ENCODE data around the gene EBF4. TPM values are rescaled to one million over a fixed set of nuclear protein-coding genes. Genes with fewer than 3 reads are reported as not detected.

EBF4 gene
- total RNA-seq, 1 experiment from 2014 or later: 11.4 TPM

DNA sequence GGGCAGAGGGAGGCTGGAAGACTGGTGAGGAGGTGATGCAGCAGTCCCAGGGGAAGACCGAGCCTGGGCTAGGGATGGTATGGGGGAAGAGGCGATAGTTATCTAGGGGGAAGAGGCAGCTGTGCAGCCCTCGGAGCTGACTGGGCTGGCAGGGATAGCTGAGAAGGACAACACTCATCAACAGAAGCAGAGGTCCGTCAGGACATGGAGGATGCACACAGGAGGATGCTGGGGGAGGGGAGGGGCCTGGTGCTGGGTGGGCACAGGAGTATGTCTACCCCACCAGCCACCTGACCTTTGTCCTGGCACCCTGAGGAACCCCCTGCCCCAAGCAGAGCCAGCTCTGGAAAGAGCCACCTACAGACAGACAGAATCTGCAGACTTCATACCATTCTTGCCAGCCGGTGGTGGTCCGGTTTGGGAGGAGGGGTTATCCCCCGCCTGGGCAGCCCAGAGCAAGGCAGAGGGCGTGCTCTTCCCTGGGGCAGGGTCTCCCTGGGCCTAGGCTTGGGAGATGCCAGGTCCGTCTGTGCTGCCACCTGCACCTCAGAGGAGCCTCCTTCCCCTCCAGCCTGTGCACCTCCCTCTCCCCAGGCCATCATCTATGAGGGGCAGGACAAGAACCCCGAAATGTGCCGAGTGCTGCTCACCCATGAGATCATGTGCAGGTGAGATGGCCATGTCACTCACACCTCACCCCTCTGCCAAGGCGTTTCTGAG lies 14.9 kb downstream of the EBF4 start (continued):
- TF ChIP-seq CTCF (IDR thresholded peaks at IDR 0.05 in 2 of 3, conservative IDR thresholded peaks at IDR 0.05 in 1 of 3; ENCODE audit: borderline replicate concordance in 1 of 3, insufficient read depth in 1 of 3, low read depth in 2 of 3, low read length in 2 of 3) (no peak), ZNF274 (IDR thresholded peaks at IDR 0.05; ENCODE audit: low read depth, low read length) (no peak), SP1 (IDR thresholded peaks at IDR 0.05; ENCODE audit: low read depth) (no peak), EZH2phosphoT487 (IDR thresholded peaks at IDR 0.05; ENCODE audit: borderline replicate concordance) (no peak)

DNA sequence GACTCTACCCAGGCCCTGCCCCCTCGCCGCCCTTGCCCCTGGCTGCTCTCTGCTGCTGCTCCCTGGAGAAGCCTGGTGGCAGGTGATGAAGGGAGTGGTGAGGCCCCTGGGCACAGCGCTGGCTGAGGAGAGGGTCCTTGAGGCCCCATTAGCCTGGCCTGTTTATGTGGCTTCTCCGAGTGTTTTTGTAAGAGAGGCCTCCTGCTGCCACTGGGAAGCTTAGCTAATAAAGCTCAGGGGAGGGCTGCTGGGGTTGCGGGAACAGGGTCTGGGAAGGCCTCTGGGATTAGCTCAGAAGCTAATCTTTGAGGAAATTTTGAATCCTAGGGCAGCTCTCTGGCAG lies 15.5 kb downstream of the EBF4 start:
- no TSS peak for BruUV-seq (replicated peaks)
- Histone ChIP-seq H3K9me2 (ENCODE audit: insufficient read depth) (no peaks in the 10 kb centered on the region), H3K4me1 (ENCODE audit: control insufficient read depth in 1 of 2, insufficient read depth in 2 of 2, low read length in 2 of 2) (no peaks in the 10 kb centered on the region), H3K9ac (ENCODE audit: low read length) (no peak overlapping the region), H3K9me3 (ENCODE audit: control insufficient read depth in 1 of 2, insufficient read depth in 1 of 2, low read depth in 1 of 2, low read length in 2 of 2) (no peaks in the 10 kb centered on the region), H3K36me3 (ENCODE audit: control insufficient read depth in 1 of 2, insufficient read depth in 2 of 2, low read length in 2 of 2) (no peaks in the 10 kb centered on the region), H3K4me2 (ENCODE audit: low read length) (no peak overlapping the region), H3K79me2 (ENCODE audit: insufficient read depth, low read length) (no peaks in the 10 kb centered on the region), H3K27me3 (ENCODE audit: insufficient read depth, low read length) (no peaks in the 10 kb centered on the region), H2AFZ (ENCODE audit: low read depth, low read length, poor library complexity, severe bottlenecking) (no peak overlapping the region), H4K20me1 (ENCODE audit: insufficient read depth) (no peaks in the 10 kb centered on the region), H3K4me3 (replicated peaks in 1 of 2; ENCODE audit: low read depth in 1 of 2, low read length in 2 of 2) (no peak overlapping the region), H3K27ac (ENCODE audit: low read depth, low read length) (no peak overlapping the region)
- TF ChIP-seq TCF7L2 (IDR thresholded peaks at IDR 0.05; ENCODE audit: borderline replicate concordance, extremely low read depth, insufficient read depth, insufficient read length) (no peak), RAD21 (IDR thresholded peaks at IDR 0.05; ENCODE audit: low read depth) (no peak), ZNF274 (IDR thresholded peaks at IDR 0.05; ENCODE audit: low read depth, low read length) (no peak), CEBPB (IDR thresholded peaks at IDR 0.05; ENCODE audit: low read depth) (no peak), SP1 (IDR thresholded peaks at IDR 0.05; ENCODE audit: low read depth) (no peak), ZFX (IDR thresholded peaks at IDR 0.05) (no peak), EZH2 (IDR thresholded peaks at IDR 0.05) (no peak), EZH2phosphoT487 (IDR thresholded peaks at IDR 0.05; ENCODE audit: borderline replicate concordance) (no peak), CTCF (IDR thresholded peaks at IDR 0.05 in 2 of 3, conservative IDR thresholded peaks at IDR 0.05 in 1 of 3; ENCODE audit: borderline replicate concordance in 1 of 3, insufficient read depth in 1 of 3, low read depth in 2 of 3, low read length in 2 of 3) (no peak), POLR2A (IDR thresholded peaks at IDR 0.05; ENCODE audit: borderline replicate concordance, extremely low read depth, insufficient read depth, insufficient read length) (no peak), JUND (IDR thresholded peaks at IDR 0.05) (no peak), POLR2AphosphoS5 (IDR thresholded peaks at IDR 0.05; ENCODE audit: low read depth, low read length) (no peak), CBX3 (IDR thresholded peaks at IDR 0.05; ENCODE audit: low read depth) (no peak)
- TF ChIP-seq, protein P1, sequence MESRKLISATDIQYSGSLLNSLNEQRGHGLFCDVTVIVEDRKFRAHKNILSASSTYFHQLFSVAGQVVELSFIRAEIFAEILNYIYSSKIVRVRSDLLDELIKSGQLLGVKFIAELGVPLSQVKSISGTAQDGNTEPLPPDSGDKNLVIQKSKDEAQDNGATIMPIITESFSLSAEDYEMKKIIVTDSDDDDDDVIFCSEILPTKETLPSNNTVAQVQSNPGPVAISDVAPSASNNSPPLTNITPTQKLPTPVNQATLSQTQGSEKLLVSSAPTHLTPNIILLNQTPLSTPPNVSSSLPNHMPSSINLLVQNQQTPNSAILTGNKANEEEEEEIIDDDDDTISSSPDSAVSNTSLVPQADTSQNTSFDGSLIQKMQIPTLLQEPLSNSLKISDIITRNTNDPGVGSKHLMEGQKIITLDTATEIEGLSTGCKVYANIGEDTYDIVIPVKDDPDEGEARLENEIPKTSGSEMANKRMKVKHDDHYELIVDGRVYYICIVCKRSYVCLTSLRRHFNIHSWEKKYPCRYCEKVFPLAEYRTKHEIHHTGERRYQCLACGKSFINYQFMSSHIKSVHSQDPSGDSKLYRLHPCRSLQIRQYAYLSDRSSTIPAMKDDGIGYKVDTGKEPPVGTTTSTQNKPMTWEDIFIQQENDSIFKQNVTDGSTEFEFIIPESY (IDR thresholded peaks at IDR 0.05; ENCODE audit: extremely low read depth, insufficient replicate concordance, low read length): no peak
- POLR2A ChIA-PET: no interaction called here
- RAD21 ChIA-PET (ENCODE audit: low non-redundant PET in 1 of 2, low total read pairs in 2 of 2, uncharacterized antibody in 2 of 2, unreplicated experiment in 2 of 2): no interaction called here
- intact Hi-C loops (cut with micrococcal nuclease): no loop called here
- DNase-seq (ENCODE audit: low read depth, low spot score): no peak
- CTCF ChIA-PET: interaction anchor here (0.8 kb wide), 1 partner anchor 36 kb away, joined by 4 read pairs; no protein-coding TSS in a partner anchor
- ATAC-seq: no peak
